SK-N-SH treated with all-trans-retinoic acid at 6 μM for 48 hours (cell line): ENCODE data around the gene CCDC187.

Source experiments
- ATAC-seq: fragments of 200-7000 bp; cut with Tn5 transposase; 3 replicates; pipeline ENCODE4 v1.9.1; 2020; ENCODE audit warnings: mild to moderate bottlenecking, moderate library complexity
- ARNTL ChIP-seq: fragments of 450-650 bp; formaldehyde crosslinking; IDR thresholded peaks from 2 replicates; pipeline ENCODE4 v1.5.0; 2020; ENCODE audit warnings: low read depth, mild to moderate bottlenecking, moderate library complexity, borderline replicate concordance
- BACH2 ChIP-seq: fragments of 250-450 bp; sonication (Bioruptor Pico); IDR thresholded peaks from 2 replicates; pipeline ENCODE4 v1.9.0; 2021; ENCODE audit warnings: mild to moderate bottlenecking, borderline replicate concordance
- ESRRG ChIP-seq: fragments of 250-450 bp; sonication (Bioruptor Pico); IDR thresholded peaks from 2 replicates; pipeline ENCODE4 v1.6.1; 2021; ENCODE audit warnings: mild to moderate bottlenecking
- GLIS3 ChIP-seq: fragments of 250-450 bp; sonication (Bioruptor Pico); IDR thresholded peaks from 2 replicates; pipeline ENCODE4 v1.5.0; 2020; ENCODE audit warnings: mild to moderate bottlenecking, moderate library complexity
- ISL1 ChIP-seq: fragments of 250-450 bp; sonication (Bioruptor Pico); IDR thresholded peaks from 2 replicates; pipeline ENCODE4 v2.1.2; 2022; ENCODE audit warnings: mild to moderate bottlenecking, moderate library complexity
- OSR1 ChIP-seq: fragments of 250-450 bp; sonication (Bioruptor Pico); IDR thresholded peaks from 2 replicates; pipeline ENCODE4 v1.8.0; 2022; ENCODE audit warnings: moderate library complexity, mild to moderate bottlenecking, inconsistent platforms
- POU6F1 ChIP-seq: fragments of 250-450 bp; sonication (Bioruptor Pico); IDR thresholded peaks from 2 replicates; pipeline ENCODE4 v1.8.0; 2021; ENCODE audit warnings: low read depth, mild to moderate bottlenecking, moderate library complexity, borderline replicate concordance
- PPARA ChIP-seq: fragments of 250-450 bp; sonication (Bioruptor Pico); IDR thresholded peaks from 2 replicates; pipeline ENCODE4 v1.5.0; 2020; ENCODE audit warnings: mild to moderate bottlenecking, borderline replicate concordance
- RARB ChIP-seq: fragments of 250-450 bp; sonication (Bioruptor Pico); IDR thresholded peaks from 2 replicates; pipeline ENCODE4 v1.8.0; 2021; ENCODE audit warnings: mild to moderate bottlenecking, moderate library complexity
- SNAI2 ChIP-seq: fragments of 250-450 bp; sonication (Bioruptor Pico); IDR thresholded peaks from 2 replicates; pipeline ENCODE4 v1.5.0; 2020; ENCODE audit warnings: mild to moderate bottlenecking, moderate library complexity
- TCF4 ChIP-seq: fragments of 250-450 bp; sonication (Bioruptor Pico); IDR thresholded peaks from 2 replicates; pipeline ENCODE4 v1.8.0; 2021; ENCODE audit warnings: mild to moderate bottlenecking, moderate library complexity, borderline replicate concordance
- TOX ChIP-seq: fragments of 250-450 bp; sonication (Bioruptor Pico); IDR thresholded peaks from 2 replicates; pipeline ENCODE4 v1.8.0; 2021; ENCODE audit warnings: mild to moderate bottlenecking, moderate library complexity, borderline replicate concordance
- TSHZ2 ChIP-seq: fragments of 250-450 bp; sonication (Bioruptor Pico); IDR thresholded peaks from 2 replicates; pipeline ENCODE4 v1.5.0; 2020; ENCODE audit warnings: mild to moderate bottlenecking, moderate library complexity
- ZC3H10 ChIP-seq: fragments of 250-450 bp; sonication (Bioruptor Pico); IDR thresholded peaks from 2 replicates; pipeline ENCODE4 v1.5.1; 2021; ENCODE audit warnings: mild to moderate bottlenecking, moderate library complexity
- ZFP3 ChIP-seq: fragments of 250-450 bp; sonication (Bioruptor Pico); IDR thresholded peaks from 2 replicates; pipeline ENCODE4 v1.5.0; 2020; ENCODE audit warnings: mild to moderate bottlenecking, moderate library complexity
- ZFP30 ChIP-seq: fragments of 450-650 bp; formaldehyde crosslinking; IDR thresholded peaks from 2 replicates; pipeline ENCODE4 v1.5.0; 2022; ENCODE audit warnings: mild to moderate bottlenecking, moderate library complexity
- ZNF70 ChIP-seq: fragments of 450-650 bp; formaldehyde crosslinking; IDR thresholded peaks from 2 replicates; pipeline ENCODE4 v1.5.0; 2020; ENCODE audit warnings: mild to moderate bottlenecking, moderate library complexity
- ZNF8 ChIP-seq: fragments of 450-650 bp; formaldehyde crosslinking; IDR thresholded peaks from 2 replicates; pipeline ENCODE4 v1.5.0; 2020; ENCODE audit warnings: mild to moderate bottlenecking, moderate library complexity
- TF ChIP-seq, protein P1 (sequence below): fragments of 250-450 bp; sonication (Bioruptor Pico); IDR thresholded peaks from 2 replicates; pipeline ENCODE4 v1.8.0; 2020; ENCODE audit warnings: mild to moderate bottlenecking, moderate library complexity, borderline replicate concordance
- TF ChIP-seq, protein P2 (sequence below): fragments of 250-450 bp; sonication (Bioruptor Pico); IDR thresholded peaks from 2 replicates; pipeline ENCODE4 v1.5.1; 2021; ENCODE audit warnings: mild to moderate bottlenecking, moderate library complexity
- TF ChIP-seq, protein P3 (sequence below): fragments of 250-450 bp; sonication (Bioruptor Pico); IDR thresholded peaks from 2 replicates; pipeline ENCODE4 v1.5.1; 2020; ENCODE audit warnings: low read depth, mild to moderate bottlenecking, moderate library complexity

Gene CCDC187

DNA sequence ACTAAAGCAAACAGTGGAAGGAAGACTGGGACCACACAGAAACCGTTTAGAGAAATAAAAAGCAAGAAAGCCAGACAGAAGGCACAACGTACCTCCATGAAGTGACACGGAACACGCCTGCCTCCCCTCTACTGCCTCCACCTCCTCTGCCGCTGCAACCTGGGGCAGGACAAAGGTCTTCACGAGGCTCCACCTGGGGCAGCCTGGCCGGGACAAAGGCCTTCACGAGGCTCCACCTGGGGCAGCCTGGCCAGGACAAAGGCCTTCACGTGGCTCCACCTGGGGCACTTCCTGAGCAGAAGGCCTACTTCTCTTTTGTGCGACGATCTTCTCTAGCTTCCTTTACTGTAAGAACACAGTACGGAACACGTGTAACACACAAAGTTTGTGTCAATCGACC lies 70.0 kb downstream of the CCDC187 start:
- no peak for ATAC-seq
- TF ChIP-seq ARNTL (CRISPR knock-in tag), result no peak
- no peak for TF ChIP-seq ESRRG (CRISPR knock-in tag)
- TF ChIP-seq PPARA (CRISPR knock-in tag), result no peak
- no peak for TF ChIP-seq POU6F1 (CRISPR knock-in tag)
- TF ChIP-seq, protein P1, sequence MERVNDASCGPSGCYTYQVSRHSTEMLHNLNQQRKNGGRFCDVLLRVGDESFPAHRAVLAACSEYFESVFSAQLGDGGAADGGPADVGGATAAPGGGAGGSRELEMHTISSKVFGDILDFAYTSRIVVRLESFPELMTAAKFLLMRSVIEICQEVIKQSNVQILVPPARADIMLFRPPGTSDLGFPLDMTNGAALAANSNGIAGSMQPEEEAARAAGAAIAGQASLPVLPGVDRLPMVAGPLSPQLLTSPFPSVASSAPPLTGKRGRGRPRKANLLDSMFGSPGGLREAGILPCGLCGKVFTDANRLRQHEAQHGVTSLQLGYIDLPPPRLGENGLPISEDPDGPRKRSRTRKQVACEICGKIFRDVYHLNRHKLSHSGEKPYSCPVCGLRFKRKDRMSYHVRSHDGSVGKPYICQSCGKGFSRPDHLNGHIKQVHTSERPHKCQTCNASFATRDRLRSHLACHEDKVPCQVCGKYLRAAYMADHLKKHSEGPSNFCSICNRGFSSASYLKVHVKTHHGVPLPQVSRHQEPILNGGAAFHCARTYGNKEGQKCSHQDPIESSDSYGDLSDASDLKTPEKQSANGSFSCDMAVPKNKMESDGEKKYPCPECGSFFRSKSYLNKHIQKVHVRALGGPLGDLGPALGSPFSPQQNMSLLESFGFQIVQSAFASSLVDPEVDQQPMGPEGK (CRISPR knock-in tag), result no peak
- TF ChIP-seq BACH2 (CRISPR knock-in tag), result no peak
- TF ChIP-seq TSHZ2, result no peak
- TF ChIP-seq ZNF70, result no peak
- TF ChIP-seq, protein P2, sequence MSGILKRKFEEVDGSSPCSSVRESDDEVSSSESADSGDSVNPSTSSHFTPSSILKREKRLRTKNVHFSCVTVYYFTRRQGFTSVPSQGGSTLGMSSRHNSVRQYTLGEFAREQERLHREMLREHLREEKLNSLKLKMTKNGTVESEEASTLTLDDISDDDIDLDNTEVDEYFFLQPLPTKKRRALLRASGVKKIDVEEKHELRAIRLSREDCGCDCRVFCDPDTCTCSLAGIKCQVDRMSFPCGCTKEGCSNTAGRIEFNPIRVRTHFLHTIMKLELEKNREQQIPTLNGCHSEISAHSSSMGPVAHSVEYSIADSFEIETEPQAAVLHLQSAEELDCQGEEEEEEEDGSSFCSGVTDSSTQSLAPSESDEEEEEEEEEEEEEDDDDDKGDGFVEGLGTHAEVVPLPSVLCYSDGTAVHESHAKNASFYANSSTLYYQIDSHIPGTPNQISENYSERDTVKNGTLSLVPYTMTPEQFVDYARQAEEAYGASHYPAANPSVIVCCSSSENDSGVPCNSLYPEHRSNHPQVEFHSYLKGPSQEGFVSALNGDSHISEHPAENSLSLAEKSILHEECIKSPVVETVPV (CRISPR knock-in tag), result no peak
- no peak for TF ChIP-seq TOX (CRISPR knock-in tag)
- no peak for TF ChIP-seq OSR1 (CRISPR knock-in tag)
- no peak for TF ChIP-seq TCF4 (CRISPR knock-in tag)
- no peak for TF ChIP-seq ISL1 (CRISPR knock-in tag)
- no peak for TF ChIP-seq GLIS3
- TF ChIP-seq ZNF8 (CRISPR knock-in tag), result no peak
- TF ChIP-seq ZFP3 (CRISPR knock-in tag), result no peak
- TF ChIP-seq SNAI2, result no peak
- no peak for TF ChIP-seq ZC3H10 (CRISPR knock-in tag)
- TF ChIP-seq, protein P3, sequence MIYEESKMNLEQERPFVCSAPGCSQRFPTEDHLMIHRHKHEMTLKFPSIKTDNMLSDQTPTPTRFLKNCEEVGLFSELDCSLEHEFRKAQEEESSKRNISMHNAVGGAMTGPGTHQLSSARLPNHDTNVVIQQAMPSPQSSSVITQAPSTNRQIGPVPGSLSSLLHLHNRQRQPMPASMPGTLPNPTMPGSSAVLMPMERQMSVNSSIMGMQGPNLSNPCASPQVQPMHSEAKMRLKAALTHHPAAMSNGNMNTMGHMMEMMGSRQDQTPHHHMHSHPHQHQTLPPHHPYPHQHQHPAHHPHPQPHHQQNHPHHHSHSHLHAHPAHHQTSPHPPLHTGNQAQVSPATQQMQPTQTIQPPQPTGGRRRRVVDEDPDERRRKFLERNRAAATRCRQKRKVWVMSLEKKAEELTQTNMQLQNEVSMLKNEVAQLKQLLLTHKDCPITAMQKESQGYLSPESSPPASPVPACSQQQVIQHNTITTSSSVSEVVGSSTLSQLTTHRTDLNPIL (CRISPR knock-in tag), result no peak
- TF ChIP-seq RARB (CRISPR knock-in tag), result no peak

DNA sequence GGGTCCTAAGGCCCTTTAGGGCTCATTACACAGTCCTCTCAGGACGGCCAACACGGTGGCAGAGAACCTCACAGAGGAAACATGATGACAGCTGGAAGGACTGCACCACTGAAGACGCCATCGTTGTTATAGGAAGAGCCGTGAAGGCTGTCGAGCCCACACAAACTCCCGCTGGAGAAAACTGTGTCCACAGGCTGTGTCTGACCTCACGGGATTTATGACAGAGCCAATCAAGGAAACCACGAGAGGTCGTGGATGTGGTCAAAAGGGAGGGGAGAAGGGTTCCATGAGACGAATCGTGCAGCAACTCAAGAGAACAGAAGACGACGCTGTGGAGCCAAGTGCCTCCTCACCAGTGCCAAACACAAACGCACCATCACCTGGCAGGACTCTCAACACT lies 70.5 kb downstream of the CCDC187 start:
- no peak for ATAC-seq
- TF ChIP-seq, protein P3 (CRISPR knock-in tag), result no peak
- no peak for TF ChIP-seq TCF4 (CRISPR knock-in tag)
- no peak for TF ChIP-seq TSHZ2
- no peak for TF ChIP-seq ARNTL (CRISPR knock-in tag)
- no peak for TF ChIP-seq BACH2 (CRISPR knock-in tag)
- TF ChIP-seq, protein P1 (CRISPR knock-in tag), result no peak
- no peak for TF ChIP-seq POU6F1 (CRISPR knock-in tag)
- no peak for TF ChIP-seq ISL1 (CRISPR knock-in tag)
- TF ChIP-seq GLIS3, result no peak
- TF ChIP-seq ESRRG (CRISPR knock-in tag), result no peak
- no peak for TF ChIP-seq ZFP30
- no peak for TF ChIP-seq PPARA (CRISPR knock-in tag)
